K562 (cell line): ENCODE measurements around the gene UCK1. TPM values are rescaled to one million over a fixed set of nuclear protein-coding genes. Genes with fewer than 3 reads are reported as not detected.

ENCODE experiments used
- POLR2G ChIP-seq: fragments of 200-400 bp; formaldehyde crosslinking; IDR thresholded peaks from 2 replicates; pipeline ENCODE4 v1.6.1; 2017; ENCODE audit warnings: low read depth, mild to moderate bottlenecking, antibody characterized with exemption, low read length, moderate library complexity
- PREB ChIP-seq: sonication (generic); formaldehyde crosslinking; IDR thresholded peaks from 2 replicates; pipeline ENCODE4 v1.8.1; 2023; ENCODE audit warnings: mild to moderate bottlenecking, missing genetic modification reagents
- PURB ChIP-seq: sonication (generic); formaldehyde crosslinking; IDR thresholded peaks from 2 replicates; pipeline ENCODE4 v1.9.0; 2021; ENCODE audit warnings: low read depth, mild to moderate bottlenecking, missing genetic modification reagents
- TCF7L2 ChIP-seq: fragments of 150-350 bp; IDR thresholded peaks from 2 replicates; pipeline ENCODE4 v1.6.1; 2016; ENCODE audit warnings: low read depth, mild to moderate bottlenecking, low read length, moderate library complexity
- VEZF1 ChIP-seq: fragments of 200-800 bp; sonication (Bioruptor generic); IDR thresholded peaks from 2 replicates; pipeline ENCODE4 v1.6.1; 2017; ENCODE audit warnings: missing genetic modification characterization, missing compliant biosample characterization
- ZBTB26 ChIP-seq: fragments of 450-650 bp; formaldehyde crosslinking; IDR thresholded peaks from 2 replicates; pipeline ENCODE4 v1.4.0; 2022; ENCODE audit warnings: missing genetic modification characterization
- ZBTB40 ChIP-seq, 2 experiments: fragments of 450-650 bp in 1 of 2; sonication (generic) in 1 of 2; formaldehyde crosslinking in 1 of 2; IDR thresholded peaks; 2 replicates each; pipeline versions ENCODE4 v1.7.1 to v1.9.0; 2016 to 2022; ENCODE audit warnings: inconsistent platforms in 1 of 2, mild to moderate bottlenecking in 1 of 2, missing genetic modification reagents in 1 of 2
- ZNF76 ChIP-seq: fragments of 250-450 bp; sonication (Bioruptor Pico); IDR thresholded peaks from 2 replicates; pipeline ENCODE4 v1.4.0; 2020; ENCODE audit warnings: mild to moderate bottlenecking, moderate library complexity, borderline replicate concordance
- polyA plus RNA-seq, 8 experiments: library from polyadenylated mRNA; depleted of rRNA in 4 of 8; stranded (reverse) in 5 of 8; unstranded in 3 of 8; fragments of >200 nt; fragmentation: Nextera tagmentation in 2 of 8; fragmentation: Illumina TruSeq in 1 of 8; extraction: Ambion mirVana in 2 of 8; extraction: Trizol in 1 of 8; gene quantifications; 2 replicates each; pipeline versions ENCODE4 v1.2.1 to v1.2.3, GENCODE V29; 2011 to 2014; ENCODE audit warnings: inconsistent platforms in 1 of 8, missing spikeins in 1 of 8
- total RNA-seq, 7 experiments: library from RNA; depleted of rRNA in 6 of 7; stranded (reverse); fragments of >200 nt in 6 of 7; fragmentation: Illumina TruSeq in 2 of 7; extraction: Trizol in 2 of 7; gene quantifications; 2 replicates each; pipeline versions ENCODE4 v1.2.1 to v1.2.3, GENCODE V29; 2011 to 2021; ENCODE audit warnings: low replicate concordance in 1 of 7
- TF ChIP-seq, protein P1 (sequence below), 3 experiments: fragments of 200-800 bp in 1 of 3; sonication (Bioruptor generic) in 1 of 3; sonication (generic) in 1 of 3; formaldehyde crosslinking in 1 of 3; IDR thresholded peaks; 2 replicates each; pipeline versions ENCODE4 v1.6.1 to v1.8.0; 2016 to 2022; ENCODE audit warnings: mild to moderate bottlenecking in 2 of 3, missing compliant biosample characterization in 2 of 3, missing genetic modification characterization in 2 of 3, missing genetic modification reagents in 1 of 3

The UCK1 gene
- total and polyA plus RNA-seq, 9 of the 15 experiments (the other 6 are each of a cell fraction or from before 2014, with no cell fraction given) = 0.27 to 27.5 (median 16.1) TPM

- TF ChIP-seq VEZF1 (peak; percentile 82), POLR2G (peak; percentile 84), ZNF76 (0 out of 2 replicates have a peak, but pooled peaks have one; percentile 12), ZBTB26 (CRISPR knock-in tag) (no peak), PREB (no peak), TCF7L2 (no peak), PURB (CRISPR knock-in tag) (no peak), ZBTB40 (IDR thresholded peaks at IDR 0.05) (peak; percentile 90), ZBTB40 (CRISPR knock-in tag; IDR thresholded peaks at IDR 0.05) (no peak)
- TF ChIP-seq, protein P1, sequence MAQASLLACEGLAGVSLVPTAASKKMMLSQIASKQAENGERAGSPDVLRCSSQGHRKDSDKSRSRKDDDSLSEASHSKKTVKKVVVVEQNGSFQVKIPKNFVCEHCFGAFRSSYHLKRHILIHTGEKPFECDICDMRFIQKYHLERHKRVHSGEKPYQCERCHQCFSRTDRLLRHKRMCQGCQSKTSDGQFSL (CRISPR knock-in tag; IDR thresholded peaks at IDR 0.05) = peak; percentile 100
- TF ChIP-seq, protein P1 (tag; IDR thresholded peaks at IDR 0.05) = peak in 1 of 2 experiments; percentile 98; a peak in 2 of 4 replicates
Measured at GRCh38 chr9:131530920-131531832, at the start of gene UCK1 (continued).
